ACC112 (cell line): ENCODE measurements around the gene WAS.
"Not testable (repeated sequence)": the region's sequence is repeated elsewhere in the genome, so short reads cannot be mapped to it uniquely, and the experiment has no call there.

ENCODE experiments used
- H2AFZ ChIP-seq: fragments of 200-600 bp; sonication (generic); one replicate; pipeline ENCODE4 v1.6.0; 2017; ENCODE audit warnings: antibody characterized with exemption, low read length; ENCODE audit not compliant: unreplicated experiment
- H3K27ac ChIP-seq: fragments of 200-600 bp; sonication (generic); 2 replicates; pipeline ENCODE4 v1.5.1; 2014; ENCODE audit warnings: low read depth, mild to moderate bottlenecking, antibody characterized with exemption, low read length, moderate library complexity
- H3K27me3 ChIP-seq: fragments of 200-600 bp; sonication (generic); 2 replicates; pipeline ENCODE4 v1.6.1; 2014; ENCODE audit warnings: mild to moderate bottlenecking, antibody characterized with exemption, low read length, moderate library complexity, mixed read lengths; ENCODE audit not compliant: insufficient read depth
- H3K36me3 ChIP-seq: fragments of 200-600 bp; sonication (generic); 2 replicates; pipeline ENCODE4 v1.6.1; 2016; ENCODE audit warnings: mild to moderate bottlenecking, antibody characterized with exemption, low read length, moderate library complexity, mixed read lengths; ENCODE audit not compliant: insufficient read depth
- H3K4me1 ChIP-seq: fragments of 200-600 bp; sonication (generic); one replicate; pipeline ENCODE4 v1.6.1; 2016; ENCODE audit warnings: low read length, mixed read lengths; ENCODE audit not compliant: insufficient read depth, unreplicated experiment, control insufficient read depth
- H3K4me3 ChIP-seq: fragments of 200-600 bp; sonication (generic); 2 replicates; pipeline ENCODE4 v1.5.1; 2014; ENCODE audit warnings: mild to moderate bottlenecking, low read depth, low read length
- H3K79me2 ChIP-seq: fragments of 200-600 bp; sonication (generic); one replicate; pipeline ENCODE4 v1.6.0; 2016; ENCODE audit warnings: low read length; ENCODE audit not compliant: control insufficient read depth, unreplicated experiment, insufficient read depth

WAS gene

GRCh38 chrX:48684134-48684533 is 535 bp downstream of the WAS start:
- H3K27ac ChIP-seq, result no peak overlapping the region
- H3K4me3 ChIP-seq, result no peak overlapping the region
- H3K27me3 ChIP-seq, result no peaks in the 10 kb centered on the region
- H2AFZ ChIP-seq, result no peak overlapping the region
- H3K79me2 ChIP-seq, result no peaks in the 10 kb centered on the region
- no peaks in the 10 kb centered on the region for H3K4me1 ChIP-seq
- no peaks in the 10 kb centered on the region for H3K36me3 ChIP-seq

DNA sequence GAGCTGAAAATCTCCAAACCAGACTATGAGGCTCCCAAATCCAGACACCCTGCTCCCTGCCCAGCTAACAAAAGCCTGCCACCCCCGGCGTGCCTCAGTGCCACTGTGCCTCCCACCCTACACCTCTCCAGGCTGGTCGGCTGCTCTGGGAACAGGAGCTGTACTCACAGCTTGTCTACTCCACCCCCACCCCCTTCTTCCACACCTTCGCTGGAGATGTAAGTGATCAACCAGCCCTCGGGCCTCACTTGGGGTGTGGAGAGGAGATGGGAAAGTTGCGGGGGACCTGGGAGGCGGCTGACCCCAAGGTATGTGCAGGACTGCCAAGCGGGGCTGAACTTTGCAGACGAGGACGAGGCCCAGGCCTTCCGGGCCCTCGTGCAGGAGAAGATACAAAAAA is 1.8 kb downstream of the WAS start:
- Histone ChIP-seq H2AFZ (no peak overlapping the region), H3K4me3 (no peak overlapping the region), H3K79me2 (no peaks in the 10 kb centered on the region), H3K36me3 (no peaks in the 10 kb centered on the region), H3K4me1 (no peaks in the 10 kb centered on the region), H3K27ac (no peak overlapping the region), H3K27me3 (no peaks in the 10 kb centered on the region)

DNA sequence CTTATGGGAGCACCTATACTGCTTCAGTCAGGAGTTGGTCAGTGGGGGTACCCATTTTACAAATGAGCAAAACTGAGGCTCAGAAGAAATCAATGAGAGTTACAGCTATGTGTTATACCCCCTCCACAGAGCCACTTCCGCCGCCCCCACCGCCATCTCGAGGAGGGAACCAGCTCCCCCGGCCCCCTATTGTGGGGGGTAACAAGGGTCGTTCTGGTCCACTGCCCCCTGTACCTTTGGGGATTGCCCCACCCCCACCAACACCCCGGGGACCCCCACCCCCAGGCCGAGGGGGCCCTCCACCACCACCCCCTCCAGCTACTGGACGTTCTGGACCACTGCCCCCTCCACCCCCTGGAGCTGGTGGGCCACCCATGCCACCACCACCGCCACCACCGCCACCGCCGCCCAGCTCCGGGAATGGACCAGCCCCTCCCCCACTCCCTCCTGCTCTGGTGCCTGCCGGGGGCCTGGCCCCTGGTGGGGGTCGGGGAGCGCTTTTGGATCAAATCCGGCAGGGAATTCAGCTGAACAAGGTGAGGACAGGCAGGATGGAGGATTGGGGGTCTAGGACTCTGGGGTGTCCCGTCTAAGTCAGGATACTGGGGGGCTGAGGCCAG is 5.0 kb downstream of the WAS start:
- H3K36me3 ChIP-seq, result no peaks in the 10 kb centered on the region
- no peaks in the 10 kb centered on the region for H3K4me1 ChIP-seq
- H2AFZ ChIP-seq, result no peak overlapping the region

DNA sequence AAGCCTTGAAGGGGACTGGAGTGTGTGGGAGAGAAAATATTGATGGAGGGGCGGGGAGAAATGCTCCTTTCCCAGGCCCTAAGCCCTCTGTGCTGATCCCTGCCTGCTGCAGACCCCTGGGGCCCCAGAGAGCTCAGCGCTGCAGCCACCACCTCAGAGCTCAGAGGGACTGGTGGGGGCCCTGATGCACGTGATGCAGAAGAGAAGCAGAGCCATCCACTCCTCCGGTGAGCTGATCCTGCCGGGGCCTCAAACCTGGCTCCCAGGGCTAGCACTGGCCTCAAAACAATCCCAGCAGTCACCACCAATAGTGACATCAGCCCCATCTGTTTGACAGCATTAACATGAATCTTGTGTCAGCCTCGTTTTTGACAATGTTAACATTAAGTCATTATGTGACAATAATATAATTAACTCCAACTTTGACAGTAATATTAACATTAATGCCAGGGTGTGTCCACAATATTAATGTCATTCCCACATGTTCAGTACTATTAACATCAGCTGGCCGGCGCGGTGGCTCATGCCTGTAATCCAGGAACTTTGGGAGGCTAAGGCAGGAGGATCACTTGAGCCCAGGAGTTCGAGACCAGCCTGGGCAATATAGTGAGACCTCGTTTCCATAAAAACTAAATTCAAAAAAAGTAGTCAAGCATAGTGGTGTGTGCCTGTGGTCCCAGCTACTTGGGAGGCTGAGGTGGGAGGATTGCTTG is 5.8 kb downstream of the WAS start:
- Histone ChIP-seq H3K4me3 (no peak overlapping the region), H3K36me3 (no peaks in the 10 kb centered on the region), H3K27me3 (no peaks in the 10 kb centered on the region), H3K4me1 (no peaks in the 10 kb centered on the region), H3K27ac (no peak overlapping the region), H2AFZ (no peak overlapping the region), H3K79me2 (no peaks in the 10 kb centered on the region)

More for the DNA sequence above, 5.0 kb downstream of the WAS start:
- Histone ChIP-seq H3K4me3 (no peak overlapping the region), H3K27me3 (no peaks in the 10 kb centered on the region), H3K27ac (no peak overlapping the region), H3K79me2 (no peaks in the 10 kb centered on the region)

DNA sequence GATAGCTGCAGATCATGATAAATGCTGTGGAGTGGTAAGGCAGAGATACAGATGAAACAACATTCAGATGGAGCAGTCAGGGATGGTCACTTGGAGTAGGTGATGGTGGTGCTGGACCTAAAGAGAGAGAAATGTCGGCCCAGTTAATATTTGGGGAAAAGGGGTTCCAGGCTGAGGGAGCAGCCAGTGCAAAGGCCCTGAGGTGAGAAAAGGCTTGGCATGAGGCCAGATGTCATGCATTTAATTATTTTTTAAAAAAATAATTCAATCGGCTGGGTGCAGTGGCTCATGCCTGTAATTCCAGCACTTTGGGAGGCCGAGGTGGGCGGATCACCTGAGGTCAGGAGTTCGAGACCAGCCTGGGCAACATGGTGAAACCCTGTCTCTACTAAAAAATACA is 8.1 kb downstream of the WAS start:
- not testable (repeated sequence) for H2AFZ ChIP-seq, H3K4me1 ChIP-seq, H3K27ac ChIP-seq, H3K36me3 ChIP-seq, H3K4me3 ChIP-seq, H3K79me2 ChIP-seq, H3K27me3 ChIP-seq

DNA sequence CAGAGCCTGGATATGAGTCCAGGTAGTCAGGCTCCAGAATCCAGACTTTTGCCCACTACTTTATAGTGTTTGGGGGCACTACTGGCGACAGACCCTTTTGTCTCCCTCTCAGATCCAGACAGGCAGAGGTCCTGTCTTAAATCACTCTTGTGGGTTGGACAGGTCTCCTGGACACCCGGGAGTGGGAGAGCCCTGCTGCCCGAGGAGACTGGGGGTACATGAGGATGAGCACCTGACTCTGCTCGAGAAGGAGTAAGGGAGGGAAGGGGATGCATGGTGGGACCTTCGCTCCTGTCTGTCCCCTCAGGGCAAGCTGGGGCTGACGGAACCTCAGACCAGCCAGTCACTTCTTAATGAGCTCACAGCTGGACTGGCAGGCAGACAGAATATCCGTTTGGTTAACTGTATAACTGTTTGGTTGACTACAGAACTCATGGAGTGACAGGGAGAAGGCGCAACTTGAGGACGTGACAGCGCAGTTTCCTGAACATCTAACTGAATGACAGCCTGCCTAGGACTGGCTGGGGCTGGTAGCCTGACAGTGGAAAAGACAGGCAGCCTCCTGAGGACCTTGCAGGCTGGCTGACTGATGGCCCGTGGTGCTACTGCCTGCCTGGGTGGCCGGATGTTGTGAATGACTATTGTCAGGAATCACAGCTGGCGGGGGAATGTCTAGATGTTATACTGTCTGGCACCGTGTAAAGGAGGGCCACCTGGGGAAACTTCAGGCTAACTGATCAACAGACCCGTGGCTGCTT is 11.4 kb downstream of the WAS start:
- peaks cover 21% of the 10 kb centered on the region for H3K79me2 ChIP-seq
- no peaks in the 10 kb centered on the region for H3K27me3 ChIP-seq
- H2AFZ ChIP-seq, result peak overlapping the region; percentile 69
- H3K27ac ChIP-seq, result no peak overlapping the region
- peaks cover 15% of the 10 kb centered on the region for H3K4me1 ChIP-seq
- H3K4me3 ChIP-seq, result peak overlapping the region; percentile 88
- H3K36me3 ChIP-seq, result no peaks in the 10 kb centered on the region

GRCh38 chrX:48695534-48695896 is 11.9 kb downstream of the WAS start:
- Histone ChIP-seq H3K4me3 (peak overlapping the region; percentile 88), H3K79me2 (peaks cover 21% of the 10 kb centered on the region), H2AFZ (peak overlapping the region; percentile 69), H3K27me3 (no peaks in the 10 kb centered on the region), H3K36me3 (no peaks in the 10 kb centered on the region), H3K27ac (no peak overlapping the region), H3K4me1 (peaks cover 15% of the 10 kb centered on the region)

DNA sequence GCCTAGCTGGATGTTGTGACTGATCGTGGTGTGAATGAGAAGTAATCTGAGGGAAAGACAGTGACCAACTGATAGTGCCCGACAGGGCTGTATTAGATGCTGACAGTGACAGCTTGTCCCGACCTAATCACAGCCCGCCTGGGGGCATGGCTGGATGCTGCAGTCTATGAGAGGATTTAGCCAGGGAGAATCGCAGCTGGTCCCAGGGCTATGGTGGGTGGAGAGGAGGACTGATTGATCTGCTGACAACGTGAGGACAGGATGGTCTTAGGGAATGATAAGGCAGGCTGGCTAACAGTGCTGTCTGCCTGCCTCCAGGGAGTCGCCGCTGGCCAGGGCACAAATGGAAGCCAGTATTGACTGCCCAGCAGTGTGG is 12.3 kb downstream of the WAS start:
- peaks cover 18% of the 10 kb centered on the region for H3K4me1 ChIP-seq
- H2AFZ ChIP-seq, result peak overlapping the region; percentile 69
- peak overlapping the region; percentile 88 for H3K4me3 ChIP-seq
- peak overlapping the region; percentile 51; the same call in 1 of the 2 replicates for H3K27ac ChIP-seq
- peaks cover 21% of the 10 kb centered on the region for H3K79me2 ChIP-seq
- no peaks in the 10 kb centered on the region for H3K36me3 ChIP-seq
- no peaks in the 10 kb centered on the region for H3K27me3 ChIP-seq

DNA sequence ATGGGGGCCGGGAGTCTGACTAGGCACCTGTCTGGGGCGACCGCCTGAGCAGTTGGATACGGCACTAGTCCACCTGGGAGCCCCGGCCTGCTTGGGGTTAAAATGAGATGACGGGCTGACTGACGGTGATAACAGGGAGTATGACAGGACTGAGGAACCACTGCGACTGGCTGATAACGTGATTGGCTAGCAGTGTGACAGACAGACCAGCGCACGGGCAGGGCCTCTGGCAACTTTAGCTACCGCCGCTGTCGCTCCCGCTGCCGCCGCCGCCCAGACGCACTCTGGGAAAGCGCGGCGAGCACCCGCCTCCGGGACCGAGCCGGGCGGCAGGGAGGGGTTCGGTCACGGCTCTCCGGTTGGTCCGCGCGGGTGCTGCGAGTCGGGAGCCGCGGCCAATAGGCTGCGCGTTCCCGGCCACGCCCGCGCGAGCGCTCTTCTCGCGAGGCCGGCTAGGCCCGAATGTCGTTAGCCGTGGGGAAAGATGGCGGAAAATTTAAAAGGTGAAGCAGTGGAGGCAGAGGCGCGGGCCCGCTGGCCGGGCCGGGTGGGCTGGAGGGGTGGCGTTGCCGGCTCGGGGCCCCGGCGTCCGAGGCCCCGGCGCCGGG is 12.8 kb downstream of the WAS start, which contains the start of gene SUV39H1:
SUV39H1 (plus strand) TSS at position 434 of the 608 bp plus-strand sequence; CDS start at position 485, 51 bp downstream.
- no peaks in the 10 kb centered on the region for H3K36me3 ChIP-seq
- peak within 1 kb of the TSS; percentile 79 for H3K27ac ChIP-seq
- no peaks in the 10 kb centered on the region for H3K27me3 ChIP-seq
- peak within 1 kb of the TSS; percentile 69 for H2AFZ ChIP-seq
- H3K4me3 ChIP-seq, result peak within 1 kb of the TSS; percentile 88
- H3K79me2 ChIP-seq, result peaks cover 21% of the 10 kb centered on the region
- peaks cover 21% of the 10 kb centered on the region for H3K4me1 ChIP-seq

GRCh38 chrX:48696909-48697727 is 13.5 kb downstream of the WAS start:
- Histone ChIP-seq H3K79me2 (peaks cover 21% of the 10 kb centered on the region), H3K4me3 (peak overlapping the region; percentile 88), H3K36me3 (no peaks in the 10 kb centered on the region), H3K4me1 (peaks cover 21% of the 10 kb centered on the region), H2AFZ (peak overlapping the region; percentile 68), H3K27me3 (no peaks in the 10 kb centered on the region), H3K27ac (peak overlapping the region; percentile 79)
